Stimulated activated CD8-positive, alpha-beta memory T cell treated with anti-CD3 and anti-CD28 coated beads, Interleukin-7, amount 100 ng/mL, for 24 hours (primary cell): Measurements from ENCODE around the gene LRPAP1.

Experiments
- DNase-seq: peaks from one replicate; pipeline ENCODE4 v3.0.0-alpha.2; 2020; ENCODE audit warnings: low read depth

The LRPAP1 gene

DNA sequence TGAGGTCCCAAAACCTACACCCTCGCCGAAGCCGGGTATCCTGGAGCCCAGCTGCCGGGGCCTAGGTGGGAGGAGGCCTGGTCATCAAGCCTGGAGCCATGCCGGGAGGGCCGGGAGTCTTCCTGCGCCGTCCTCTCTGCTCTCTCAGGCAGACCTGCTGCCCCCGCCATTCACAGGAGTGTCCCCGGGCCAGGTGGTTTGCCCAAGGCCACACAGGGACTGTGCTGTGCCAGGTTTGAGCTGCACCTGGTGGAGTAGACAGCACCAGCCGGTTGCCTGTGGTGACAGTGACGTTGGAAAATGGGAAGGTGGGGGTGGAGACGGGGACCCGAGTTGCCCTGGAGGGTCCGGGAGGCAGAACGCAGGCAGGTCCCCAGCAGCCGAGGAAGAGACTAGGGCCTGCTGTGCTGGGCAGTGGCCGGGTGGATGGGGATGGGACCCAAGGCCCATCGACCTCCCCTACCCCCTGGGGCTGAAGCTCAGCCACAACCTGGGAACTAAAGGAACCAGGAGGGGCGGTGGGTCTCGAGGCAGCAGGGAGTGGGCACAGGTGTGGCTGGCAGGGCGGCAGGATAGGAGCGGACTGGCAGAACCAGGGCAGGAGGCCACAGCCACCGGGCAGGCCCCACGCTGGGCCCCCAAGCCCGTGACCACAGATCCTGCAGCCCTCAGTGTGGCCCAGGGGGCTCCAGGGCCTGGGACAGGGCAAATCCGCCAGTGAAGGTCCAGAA lies 59.6 kb downstream of the LRPAP1 start:
- no peak for DNase-seq

DNA sequence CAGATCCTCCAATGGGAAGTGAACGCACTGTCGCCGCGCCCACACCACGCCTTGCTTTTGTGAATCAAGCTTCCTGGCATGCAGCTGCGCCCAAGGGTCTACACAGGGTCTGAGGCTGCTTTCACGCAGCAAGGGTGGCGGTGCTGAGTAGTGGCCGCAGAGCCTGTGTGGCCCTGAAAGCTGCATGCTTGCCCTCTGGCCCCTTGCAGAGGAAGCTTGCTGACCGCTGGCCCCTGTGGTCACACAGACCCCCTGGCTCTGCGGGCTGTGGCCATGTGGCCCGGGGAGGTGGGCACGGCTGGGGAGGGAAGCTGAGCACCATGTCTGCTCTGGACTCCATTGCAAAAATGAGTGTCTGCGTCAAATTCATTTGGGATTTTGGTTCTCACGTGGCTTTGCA lies 60.3 kb downstream of the LRPAP1 start:
- no peak for DNase-seq

DNA sequence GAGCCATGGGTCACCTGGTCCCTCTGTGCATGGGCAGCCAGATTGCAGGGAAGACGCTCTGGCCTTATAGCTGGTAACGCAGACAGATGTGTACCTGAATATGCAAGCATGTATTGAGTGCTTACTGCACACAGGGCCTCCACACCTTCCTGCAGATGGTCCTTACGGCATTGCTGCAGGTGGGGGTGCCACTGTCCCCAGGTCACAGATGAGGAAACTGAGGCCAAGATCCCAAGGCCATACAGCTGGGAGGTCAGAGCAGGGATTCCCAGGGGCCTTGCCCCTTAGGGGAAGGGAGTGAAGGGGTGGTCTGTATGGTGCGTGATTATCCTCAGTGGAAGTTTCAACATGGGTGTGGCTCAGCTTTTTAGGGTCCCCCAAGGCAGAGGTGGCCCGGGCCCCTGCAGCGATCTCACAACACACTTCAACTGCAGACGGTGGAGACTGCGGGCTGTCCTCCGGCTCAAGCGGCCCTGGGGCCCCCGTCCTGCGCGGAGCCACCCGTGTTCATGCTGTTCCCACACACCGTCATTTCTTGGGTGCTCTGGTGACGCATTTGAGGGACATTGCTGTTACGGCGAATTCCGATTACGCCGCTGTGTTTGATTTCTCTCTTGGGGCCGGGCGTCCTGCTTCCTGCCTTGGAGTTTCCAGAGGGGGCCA lies 61.0 kb downstream of the LRPAP1 start:
- no peak for DNase-seq

DNA sequence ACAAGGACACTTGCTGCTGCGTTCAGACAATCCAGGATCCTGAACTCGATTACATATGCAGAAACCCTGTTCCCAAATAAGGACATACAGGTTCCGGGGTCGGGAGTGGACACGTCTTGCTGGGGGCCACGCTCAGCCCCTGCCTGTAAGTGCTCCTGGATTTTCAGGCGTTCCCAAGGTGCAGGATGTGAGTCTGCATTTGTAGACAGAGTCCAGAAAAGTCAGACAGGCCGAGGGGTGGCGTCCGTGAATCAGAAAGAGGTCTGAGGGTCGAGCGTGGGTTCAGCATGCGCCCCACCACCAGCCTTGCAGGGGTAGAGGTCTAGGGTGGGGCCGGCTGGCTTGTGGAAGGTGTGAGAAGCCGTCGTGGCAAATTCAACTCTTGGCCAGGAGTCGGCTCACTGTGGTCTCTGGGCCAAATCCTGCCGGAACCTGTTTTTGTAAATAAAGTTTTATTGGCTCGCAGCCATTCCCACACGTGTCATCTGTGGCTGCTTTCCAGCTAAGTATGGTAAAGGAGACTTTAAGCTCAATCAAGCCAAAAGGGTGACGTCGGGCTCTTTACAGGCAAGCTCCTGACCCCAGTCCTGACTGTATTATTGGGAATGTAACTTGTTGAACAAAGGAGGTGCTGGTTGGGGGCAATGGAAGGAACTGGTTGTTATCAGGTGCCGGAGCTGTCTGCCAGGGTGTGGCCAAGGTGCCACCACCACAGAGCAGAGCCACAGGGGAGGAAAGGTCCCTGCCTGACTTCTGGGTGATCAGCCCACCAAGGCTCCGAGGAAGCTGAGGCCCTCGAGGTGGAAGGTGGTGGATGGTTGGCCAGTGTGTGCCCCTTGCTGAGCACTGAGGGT lies 61.8 kb downstream of the LRPAP1 start:
- DNase-seq: no peak

DNA sequence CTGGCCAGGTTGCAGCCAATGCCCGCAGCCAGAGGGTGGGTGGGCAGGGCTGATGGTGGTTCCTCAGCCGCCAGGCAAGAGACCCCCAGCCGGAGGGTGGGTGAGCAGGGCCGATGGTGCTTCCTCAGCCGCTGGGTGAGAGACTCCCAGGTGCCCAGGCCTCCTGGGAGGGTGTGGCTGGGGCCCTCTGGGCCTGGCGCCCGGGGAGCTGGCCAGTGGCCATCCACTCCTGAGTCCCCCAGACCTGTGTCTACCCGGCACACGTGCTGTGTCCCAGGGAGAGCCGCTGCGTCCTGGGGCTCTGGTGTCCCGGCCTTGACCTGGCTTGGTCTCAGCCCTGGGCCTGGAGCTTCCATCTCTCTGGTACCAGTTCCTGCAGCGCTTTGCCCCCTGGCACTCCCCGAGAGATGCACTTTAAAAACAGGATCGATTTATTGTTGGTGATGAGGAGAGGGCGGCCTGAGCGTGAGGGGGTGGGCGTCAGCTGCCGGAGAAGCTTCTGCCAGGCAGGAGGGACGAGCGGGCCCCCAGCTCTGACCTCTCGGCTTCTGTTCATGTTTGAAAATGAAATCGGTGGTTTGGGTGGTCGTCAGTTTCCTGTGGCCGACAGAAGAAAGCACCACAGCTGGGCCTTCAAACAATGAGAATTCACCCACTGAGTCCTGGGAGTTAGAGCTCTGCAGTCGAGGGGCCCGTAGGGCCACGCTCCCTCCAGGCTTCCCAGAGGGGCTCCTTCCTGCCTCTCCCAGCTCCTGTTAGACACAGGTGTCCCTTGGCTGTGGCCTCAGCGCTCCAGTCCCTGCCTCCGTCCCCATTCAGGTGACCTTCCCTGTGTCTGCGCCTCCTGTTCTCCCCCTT lies 62.6 kb downstream of the LRPAP1 start:
- DNase-seq: no peak

DNA sequence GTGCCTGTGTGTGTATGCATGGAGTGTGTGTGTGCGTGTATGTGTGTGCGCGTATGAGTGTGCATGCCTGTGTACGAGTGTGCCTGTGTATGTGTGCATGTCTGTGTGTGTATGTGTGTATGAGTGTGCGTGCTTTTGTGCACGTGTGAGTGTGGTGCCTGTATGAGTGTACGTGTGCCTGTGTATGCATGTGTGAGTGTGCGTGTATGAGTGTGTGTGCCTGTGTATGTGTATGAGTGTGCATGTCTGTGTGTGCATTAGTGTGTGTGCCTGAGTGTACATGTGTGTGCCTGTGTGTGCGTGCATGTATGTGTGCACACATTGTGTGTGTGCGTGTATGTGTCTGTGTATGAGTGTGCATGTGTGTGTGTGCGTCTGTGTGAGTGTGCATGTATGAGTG lies 63.4 kb downstream of the LRPAP1 start:
- no peak for DNase-seq

DNA sequence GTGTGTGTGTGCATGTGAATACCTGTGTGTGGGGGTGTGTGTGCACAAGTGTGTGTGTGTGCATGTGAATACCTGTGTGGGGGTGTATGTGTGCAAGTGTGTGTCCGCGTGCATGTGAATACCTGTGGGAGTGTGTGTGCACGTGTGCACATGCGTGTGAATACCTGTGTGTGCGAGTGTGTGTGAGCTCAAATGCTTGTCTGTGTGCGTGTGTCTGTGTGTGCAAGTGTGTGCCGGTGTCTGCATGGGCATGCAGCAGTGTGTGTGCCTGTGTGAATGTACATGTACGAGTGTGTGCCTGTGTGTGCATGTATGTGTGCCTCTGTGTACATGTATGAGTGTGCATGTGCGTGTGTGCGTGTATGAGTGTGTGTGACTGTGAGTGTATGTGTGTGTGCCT lies 64.1 kb downstream of the LRPAP1 start:
- no peak for DNase-seq

DNA sequence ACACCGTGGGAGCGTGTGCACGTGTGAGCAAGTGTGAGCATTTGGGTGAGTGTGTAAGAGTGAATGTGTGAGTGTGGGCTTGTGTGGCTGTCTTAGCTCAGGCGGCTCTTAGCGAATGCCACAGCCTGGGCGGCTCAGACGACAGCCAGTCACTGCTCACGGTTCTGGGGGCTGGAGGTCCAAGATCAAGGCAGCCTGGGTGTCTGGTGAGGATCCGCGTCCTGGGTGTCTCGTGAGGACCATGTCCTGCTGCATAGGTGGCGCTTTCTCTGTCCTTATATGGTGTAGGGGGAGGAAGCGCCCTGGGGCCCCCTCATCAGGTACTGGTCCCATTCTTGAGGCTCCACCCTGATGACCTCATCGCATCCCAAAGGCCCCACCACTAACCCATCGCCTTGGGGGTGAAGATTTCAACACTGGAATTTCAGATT lies 64.6 kb downstream of the LRPAP1 start:
- no peak for DNase-seq

DNA sequence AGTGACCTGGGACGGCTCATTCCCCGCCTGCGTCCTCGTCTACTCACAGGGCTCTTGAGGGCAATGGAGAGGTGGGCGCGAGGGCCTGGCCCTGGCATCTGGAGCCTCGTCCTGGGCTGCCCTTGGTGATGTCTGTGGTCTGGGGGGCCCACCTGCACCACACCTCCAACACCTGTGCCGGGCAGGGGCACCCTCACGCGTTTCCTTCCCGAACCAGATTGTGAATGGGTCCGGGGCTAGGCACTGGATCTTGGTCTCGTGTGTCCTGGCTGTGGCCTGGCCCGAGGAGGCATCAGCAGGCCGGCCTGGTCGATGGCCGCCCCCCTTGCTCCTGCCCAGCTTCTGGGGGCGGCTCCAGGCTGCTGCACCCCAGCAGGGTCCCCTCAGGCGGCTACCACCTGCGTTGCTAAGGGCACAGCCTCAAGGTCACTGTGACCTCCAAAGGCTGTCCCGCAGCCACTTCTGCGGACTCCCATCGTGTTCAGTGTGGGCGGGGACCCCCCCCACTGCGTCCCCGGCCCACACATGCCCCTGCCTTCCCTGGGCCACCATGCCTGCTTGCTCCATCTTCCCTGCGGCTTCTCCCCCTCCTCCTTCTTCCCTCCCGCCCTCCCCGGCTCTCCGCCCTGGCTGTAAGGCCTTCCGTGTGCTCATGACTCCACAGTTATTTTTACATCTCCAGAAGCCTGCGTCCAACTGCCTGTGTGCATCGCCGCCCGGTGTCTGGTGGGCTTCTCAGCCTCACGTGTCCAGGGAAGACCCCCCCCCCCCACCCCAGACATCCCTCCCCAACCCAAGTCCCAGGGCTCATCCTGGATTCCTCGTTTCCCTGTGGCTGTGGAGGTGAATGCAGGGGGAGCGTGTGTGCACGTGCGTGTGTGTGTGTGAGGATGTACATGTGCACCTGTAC lies 65.3 kb downstream of the LRPAP1 start:
- DNase-seq: no peak

DNA sequence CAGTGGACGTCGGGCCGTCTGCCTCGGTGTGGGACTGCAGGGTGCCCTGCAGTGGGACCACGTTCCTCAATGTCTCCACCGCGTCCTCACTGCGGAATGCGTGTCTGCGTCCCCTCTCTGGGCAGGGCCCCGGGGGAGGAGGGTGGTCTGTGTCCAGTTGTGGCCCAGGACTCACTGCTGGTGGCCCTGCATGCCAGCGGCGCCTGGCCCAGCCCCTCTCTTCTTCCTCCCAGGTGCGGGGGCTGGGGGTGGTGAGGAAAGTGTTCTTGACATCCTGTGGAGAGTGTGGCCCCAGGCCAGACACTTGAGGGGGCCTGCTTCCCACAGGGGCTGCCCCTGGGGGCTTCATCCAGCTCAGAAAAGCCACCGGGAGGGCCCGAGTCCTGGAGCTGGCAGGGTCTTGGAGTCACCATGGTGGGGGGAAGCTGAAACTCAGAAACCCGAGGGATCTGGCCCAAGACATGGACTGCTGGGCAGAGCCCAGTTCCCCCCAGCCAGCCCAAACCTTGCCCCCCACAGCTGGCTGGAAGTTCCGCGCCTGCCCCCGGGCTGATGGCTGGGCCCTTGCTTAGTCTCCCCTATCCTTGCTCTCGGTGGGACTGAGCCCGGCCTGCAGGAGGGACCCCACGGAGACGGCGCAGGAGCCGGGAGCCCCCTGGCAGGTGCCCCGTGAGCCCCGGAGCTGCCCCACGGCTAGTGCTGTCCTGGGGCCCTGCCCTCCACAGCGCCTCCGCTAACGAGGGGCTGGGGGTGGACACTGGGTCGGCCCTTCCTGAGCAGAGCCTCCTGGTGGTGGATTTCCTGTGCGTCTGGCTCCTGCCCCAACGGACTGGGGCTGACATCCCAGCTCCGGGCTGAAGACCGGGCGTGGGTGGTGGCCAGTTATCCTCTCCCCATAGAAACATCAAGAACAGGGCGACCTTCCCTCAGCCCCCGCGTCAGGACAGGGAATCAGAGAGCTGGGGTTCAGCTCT lies 66.2 kb downstream of the LRPAP1 start:
- DNase-seq: no peak

DNA sequence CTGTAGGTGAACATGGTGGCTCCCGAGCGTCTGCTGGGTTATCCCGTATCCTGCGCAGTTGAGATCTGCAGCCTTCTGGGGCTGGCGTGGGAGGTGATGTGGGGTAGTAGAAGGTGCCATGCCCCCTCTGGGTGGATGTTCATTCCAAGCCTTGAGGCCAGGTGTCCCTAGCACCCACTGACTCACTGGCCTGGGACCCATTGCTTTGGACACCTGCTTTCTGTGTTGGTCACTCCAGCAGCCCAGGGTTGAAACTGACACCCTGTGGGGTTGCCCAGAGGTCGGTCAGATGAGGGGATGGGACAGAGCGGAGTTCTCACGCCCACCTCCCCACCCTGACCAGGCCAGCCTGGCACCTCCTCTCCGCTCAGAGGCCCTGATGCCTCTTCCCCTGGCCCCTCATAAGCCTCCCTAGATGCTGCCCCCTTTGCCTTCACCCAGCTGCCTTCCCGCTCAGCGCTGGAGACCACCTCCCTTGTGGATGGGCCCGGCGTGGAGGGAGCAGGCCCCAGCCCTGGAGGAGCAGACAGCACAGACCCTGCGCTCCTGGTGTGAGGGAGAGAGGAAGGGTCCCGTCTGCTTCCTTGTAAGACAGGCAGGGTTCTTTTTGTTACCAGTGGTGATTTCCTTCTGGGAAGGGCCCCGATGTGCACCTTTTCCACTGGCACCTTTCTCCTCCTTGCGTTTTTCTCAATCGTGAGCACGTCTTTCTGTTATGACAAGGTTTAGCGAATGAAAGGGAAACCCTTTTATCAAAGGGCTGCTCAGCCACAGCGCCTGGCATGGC lies 67.1 kb downstream of the LRPAP1 start:
- no peak for DNase-seq

DNA sequence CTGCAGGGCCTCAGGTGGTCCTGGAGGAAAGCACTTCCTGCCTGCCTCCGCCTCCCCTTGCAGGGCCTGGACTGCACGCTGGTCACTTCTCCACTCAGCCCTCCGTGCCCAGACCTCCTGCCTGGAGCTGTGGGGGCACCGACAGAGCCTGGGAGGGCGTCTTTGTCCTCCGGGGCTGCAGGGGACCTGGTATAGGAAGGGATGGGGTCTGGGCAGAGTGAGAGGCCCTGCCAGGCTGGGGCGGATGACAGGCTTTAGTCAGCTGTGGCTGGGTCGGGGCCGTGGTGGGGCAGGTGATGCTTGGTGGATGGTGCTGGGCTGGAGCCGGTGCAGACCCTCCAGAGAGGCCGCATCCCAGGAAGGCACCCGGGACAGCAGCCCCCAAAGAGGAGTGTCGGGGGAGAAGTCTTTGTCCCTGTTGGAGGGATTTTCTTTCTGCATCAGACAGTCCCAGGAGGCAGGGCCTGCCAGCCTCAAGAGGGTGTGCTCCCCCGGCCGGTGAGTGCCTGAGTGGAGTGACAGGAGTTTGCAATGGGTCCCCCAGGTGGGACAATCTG lies 67.8 kb downstream of the LRPAP1 start:
- no peak for DNase-seq

DNA sequence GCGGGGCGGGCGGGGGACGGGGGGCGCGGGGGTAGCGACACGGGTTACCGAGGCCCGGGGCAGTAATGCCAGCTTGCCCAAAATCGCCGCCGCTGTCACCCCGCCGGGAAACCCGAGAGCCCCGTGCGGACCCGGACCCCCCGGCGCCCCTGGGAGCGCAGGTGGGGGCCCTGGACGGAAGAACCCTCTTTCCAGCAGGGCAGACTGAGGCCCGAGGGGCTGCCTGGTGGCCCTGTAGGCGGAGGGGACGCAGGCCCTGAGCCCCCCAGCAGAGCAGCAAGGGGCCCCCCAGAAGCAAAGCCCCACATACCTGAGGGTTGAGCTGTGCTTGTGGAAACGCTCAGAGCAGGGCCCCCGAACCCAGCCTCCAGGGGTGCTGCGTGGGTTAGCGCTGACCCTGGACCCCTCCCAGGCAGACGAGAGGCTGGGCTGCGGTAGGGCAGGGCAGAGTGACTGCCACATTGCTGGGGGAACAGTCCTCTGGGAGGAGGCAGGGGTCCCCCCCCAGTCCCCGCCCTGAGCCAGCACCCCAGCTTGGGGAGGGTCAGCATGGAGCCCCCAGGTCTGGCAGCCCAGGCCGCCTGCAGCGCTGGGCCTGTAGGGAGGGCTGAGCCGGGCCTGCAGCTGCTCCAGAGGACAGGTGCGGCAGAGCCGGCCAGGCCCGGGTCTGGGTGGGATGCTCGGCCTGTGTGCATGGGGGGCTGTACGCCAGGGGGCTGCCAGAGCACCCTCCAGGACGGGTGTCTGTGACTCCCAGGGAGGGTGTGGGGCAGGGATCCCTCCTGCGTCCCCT lies 68.5 kb downstream of the LRPAP1 start:
- no peak for DNase-seq

DNA sequence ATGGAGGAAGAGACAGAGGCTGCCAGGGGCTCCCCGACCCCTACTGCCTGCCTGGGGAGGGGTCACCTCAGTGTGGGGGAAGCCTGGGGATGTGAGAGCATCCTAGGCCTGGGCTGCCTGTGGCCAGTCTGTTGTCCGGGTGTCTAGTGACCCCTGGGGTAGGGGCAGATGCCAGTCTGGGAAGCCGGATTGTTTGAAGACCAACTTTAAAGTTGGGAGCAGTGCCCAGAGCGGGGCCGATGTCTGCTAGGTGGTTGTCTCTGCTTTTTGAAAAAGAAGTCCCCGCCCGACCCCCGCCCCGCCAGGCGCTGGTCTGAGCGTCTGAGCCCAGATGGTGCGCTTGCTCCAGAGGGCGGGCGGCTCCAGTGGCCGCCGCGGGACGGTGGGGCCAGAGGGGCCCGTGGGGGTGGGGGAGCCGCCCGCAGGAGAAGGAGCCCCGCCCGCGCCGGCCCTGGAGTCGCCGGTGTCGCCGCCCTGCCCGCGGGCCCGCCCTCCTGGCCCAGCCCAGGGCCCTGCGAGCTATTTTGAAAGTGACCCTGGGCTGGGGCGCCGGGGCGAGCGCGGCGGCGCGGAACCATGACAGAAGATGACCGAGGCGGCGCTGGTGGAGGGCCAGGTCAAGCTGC lies 69.3 kb downstream of the LRPAP1 start, which contains the start of gene DOK7:
Gene DOK7 (plus strand): TSS at position 517 of the 626 bp plus-strand sequence. CDS start 70 bp downstream, at position 587.
- DNase-seq: no peak

DNA sequence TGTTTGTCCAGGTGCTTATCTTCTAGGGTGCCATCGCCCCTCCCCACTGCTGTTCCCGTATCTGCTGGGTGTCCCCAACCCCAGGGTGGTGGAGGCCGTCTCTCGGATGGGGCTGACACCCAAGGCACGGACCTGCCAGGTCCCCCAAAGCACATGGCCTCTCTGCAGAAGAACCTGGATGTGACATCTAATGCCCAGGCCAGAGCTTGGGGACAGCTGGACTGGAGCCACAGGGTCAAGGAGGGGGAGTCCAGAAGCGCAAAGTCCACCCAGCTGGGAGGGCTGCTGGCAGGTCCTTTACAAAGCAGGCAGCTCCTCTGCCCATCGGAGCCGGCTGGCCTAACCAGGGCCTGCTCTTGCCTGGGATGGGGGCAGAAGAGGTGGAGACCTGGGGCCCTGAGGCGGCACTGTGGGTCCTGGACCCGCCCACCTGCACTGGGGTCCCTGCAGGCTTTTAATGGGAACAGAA lies 69.9 kb downstream of the LRPAP1 start:
- no peak for DNase-seq

DNA sequence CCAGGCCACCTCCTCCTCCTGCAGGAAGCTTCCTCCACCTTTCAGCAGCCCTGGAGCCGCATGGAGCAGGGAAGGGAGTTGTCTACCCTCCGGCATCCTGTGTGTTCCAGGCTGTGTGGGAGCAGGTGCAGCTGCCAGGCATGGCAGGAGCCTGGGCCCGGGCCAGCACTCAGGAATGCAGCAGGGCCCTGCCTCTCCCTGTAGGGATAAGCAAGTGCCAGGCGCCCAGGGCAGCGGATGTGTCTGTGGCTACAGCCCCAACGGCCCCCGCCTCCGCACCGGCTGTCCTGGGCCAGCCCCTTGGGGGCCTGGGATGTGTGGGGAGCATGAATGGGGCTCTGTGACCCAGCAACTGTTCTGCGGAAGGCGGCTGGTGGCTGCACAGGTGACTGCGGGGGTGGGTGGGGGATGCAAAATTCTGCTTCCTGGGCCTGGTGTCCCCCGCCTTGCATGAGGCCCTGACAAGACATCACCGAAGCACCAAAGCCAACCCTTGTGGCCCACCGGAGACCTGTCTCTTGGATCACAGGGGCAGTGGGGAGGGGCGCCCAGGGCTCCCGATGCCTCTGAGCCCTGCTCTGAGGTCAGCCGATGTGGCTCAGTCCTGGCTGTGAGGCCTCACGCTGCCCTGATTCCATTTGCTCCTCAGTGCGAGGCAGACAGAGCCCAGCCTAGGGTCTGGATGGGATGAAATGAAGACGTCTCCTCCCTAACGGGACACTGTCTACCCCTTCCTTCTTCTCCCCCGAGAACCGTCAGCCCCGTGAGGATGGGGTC lies 70.5 kb downstream of the LRPAP1 start:
- DNase-seq: no peak
